WERI-Rb-1 (cell line): ENCODE data around the gene F11.
"Not testable (repeated sequence)": the region's sequence is repeated elsewhere in the genome, so short reads cannot be mapped to it uniquely, and the experiment has no call there.

Experiments used
- DNase-seq: peaks from one replicate; pipeline ENCODE4 v3.0.0-alpha.2; 2020
- H3K27ac ChIP-seq: fragments of 250-450 bp; sonication (Bioruptor Pico); 2 replicates; pipeline ENCODE4 v1.5.1; 2020; ENCODE audit warnings: mild to moderate bottlenecking, moderate library complexity
- H3K27me3 ChIP-seq: fragments of 250-450 bp; sonication (Bioruptor Pico); 2 replicates; pipeline ENCODE4 v1.5.1; 2021; ENCODE audit warnings: mild to moderate bottlenecking, low read depth, moderate library complexity; ENCODE audit not compliant: insufficient read depth, severe bottlenecking
- H3K36me3 ChIP-seq: fragments of 250-450 bp; sonication (Bioruptor Pico); 2 replicates; pipeline ENCODE4 v1.5.1; 2020; ENCODE audit warnings: mild to moderate bottlenecking, moderate library complexity
- H3K4me3 ChIP-seq: 2 replicates; pipeline ENCODE4 v1.5.1; 2011; ENCODE audit warnings: low read depth, mild to moderate bottlenecking, control low read depth, low read length
- H3K9me3 ChIP-seq: fragments of 250-450 bp; sonication (Bioruptor Pico); 2 replicates; pipeline ENCODE4 v1.5.1; 2021; ENCODE audit warnings: mild to moderate bottlenecking, moderate library complexity; ENCODE audit not compliant: severe bottlenecking
- TF ChIP-seq, protein P1 (sequence below): IDR thresholded peaks from 2 replicates; pipeline ENCODE4 v1.5.1; 2011; ENCODE audit warnings: low read depth, mild to moderate bottlenecking, control low read depth, inconsistent platforms, low read length

F11 gene

DNA sequence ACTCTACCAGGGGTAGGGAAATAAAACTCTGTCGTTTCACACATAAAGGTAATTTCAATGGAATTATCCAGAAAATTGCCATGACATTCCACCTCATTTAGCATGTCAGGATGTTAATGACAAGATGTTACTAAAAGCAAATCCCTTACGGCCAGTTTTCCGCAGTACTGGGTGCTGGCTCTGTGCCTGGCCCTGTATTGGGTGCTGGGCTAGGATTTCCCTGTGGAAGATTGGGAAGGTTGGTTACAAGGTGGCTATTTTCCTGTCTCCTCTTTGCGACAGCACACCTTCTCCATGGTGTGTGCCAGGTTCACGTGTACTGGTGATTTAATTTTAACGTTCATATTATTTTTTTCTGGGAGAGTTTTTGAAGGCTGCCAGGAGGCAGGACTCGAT lies 25.5 kb upstream of the F11 start:
- Histone ChIP-seq H3K27me3 (peaks cover 60% of the 10 kb centered on the region), H3K4me3 (no peak overlapping the region), H3K27ac (no peak overlapping the region), H3K36me3 (no peaks in the 10 kb centered on the region), H3K9me3 (no peaks in the 10 kb centered on the region)
- TF ChIP-seq, protein P1, sequence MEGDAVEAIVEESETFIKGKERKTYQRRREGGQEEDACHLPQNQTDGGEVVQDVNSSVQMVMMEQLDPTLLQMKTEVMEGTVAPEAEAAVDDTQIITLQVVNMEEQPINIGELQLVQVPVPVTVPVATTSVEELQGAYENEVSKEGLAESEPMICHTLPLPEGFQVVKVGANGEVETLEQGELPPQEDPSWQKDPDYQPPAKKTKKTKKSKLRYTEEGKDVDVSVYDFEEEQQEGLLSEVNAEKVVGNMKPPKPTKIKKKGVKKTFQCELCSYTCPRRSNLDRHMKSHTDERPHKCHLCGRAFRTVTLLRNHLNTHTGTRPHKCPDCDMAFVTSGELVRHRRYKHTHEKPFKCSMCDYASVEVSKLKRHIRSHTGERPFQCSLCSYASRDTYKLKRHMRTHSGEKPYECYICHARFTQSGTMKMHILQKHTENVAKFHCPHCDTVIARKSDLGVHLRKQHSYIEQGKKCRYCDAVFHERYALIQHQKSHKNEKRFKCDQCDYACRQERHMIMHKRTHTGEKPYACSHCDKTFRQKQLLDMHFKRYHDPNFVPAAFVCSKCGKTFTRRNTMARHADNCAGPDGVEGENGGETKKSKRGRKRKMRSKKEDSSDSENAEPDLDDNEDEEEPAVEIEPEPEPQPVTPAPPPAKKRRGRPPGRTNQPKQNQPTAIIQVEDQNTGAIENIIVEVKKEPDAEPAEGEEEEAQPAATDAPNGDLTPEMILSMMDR, result no peak
- DNase-seq, result no peak

DNA sequence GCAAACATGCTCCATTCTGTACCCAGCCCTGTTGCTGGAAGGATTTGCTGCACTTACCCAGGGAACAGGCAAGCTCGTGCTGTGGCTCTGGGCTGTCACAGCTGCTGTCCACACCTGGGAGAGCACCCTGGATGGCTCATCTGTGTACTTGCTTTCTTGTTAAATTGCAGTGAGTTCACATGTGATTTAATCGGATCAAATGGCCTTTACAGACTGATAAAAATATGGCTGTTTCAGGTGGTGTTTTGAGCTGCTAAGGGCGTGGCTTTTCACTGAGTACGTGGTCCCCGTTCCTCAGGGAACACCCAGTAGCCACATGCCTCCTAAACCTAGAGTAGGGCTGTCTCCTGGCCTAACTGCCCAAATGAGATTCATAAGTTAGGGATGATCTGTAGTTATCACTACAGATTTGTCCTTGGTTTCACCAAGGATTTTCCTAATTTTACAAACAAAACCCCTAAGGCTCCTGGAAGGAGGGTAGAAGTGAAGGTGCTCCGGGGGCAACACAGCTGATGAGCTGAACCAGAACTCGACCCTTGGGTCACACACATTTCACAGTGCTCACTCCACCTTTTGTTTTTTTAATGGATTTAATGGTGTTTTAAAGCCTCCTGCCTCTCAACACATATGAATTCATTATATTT lies 25.0 kb upstream of the F11 start:
- H3K4me3 ChIP-seq, result no peak overlapping the region
- no peaks in the 10 kb centered on the region for H3K9me3 ChIP-seq
- H3K27ac ChIP-seq, result no peak overlapping the region
- no peaks in the 10 kb centered on the region for H3K36me3 ChIP-seq
- peaks cover 60% of the 10 kb centered on the region for H3K27me3 ChIP-seq
- DNase-seq, result no peak
- TF ChIP-seq, protein P1, result no peak

DNA sequence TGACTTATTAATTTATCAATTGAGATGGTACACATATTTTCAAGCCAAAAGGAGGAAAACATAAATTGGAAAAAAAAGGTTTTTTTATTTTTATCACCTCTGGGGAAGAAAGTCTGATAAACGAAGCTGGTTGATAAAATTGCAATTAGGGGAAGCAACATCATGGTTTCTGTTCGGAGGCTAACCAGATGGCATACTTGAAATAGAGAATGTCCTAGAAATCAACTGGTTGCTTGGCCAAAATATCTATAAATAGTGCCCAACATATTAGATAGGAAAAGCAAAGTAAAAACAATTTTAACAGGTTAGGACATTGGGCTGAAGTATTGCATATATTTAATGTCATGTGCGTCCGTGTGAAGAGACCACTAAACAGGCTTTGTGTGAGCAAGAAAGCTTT lies 24.4 kb upstream of the F11 start:
- TF ChIP-seq, protein P1, result no peak
- peaks cover 60% of the 10 kb centered on the region for H3K27me3 ChIP-seq
- no peak for DNase-seq
- no peak overlapping the region for H3K27ac ChIP-seq
- no peak overlapping the region for H3K4me3 ChIP-seq
- no peaks in the 10 kb centered on the region for H3K36me3 ChIP-seq
- H3K9me3 ChIP-seq, result peaks cover 4% of the 10 kb centered on the region

DNA sequence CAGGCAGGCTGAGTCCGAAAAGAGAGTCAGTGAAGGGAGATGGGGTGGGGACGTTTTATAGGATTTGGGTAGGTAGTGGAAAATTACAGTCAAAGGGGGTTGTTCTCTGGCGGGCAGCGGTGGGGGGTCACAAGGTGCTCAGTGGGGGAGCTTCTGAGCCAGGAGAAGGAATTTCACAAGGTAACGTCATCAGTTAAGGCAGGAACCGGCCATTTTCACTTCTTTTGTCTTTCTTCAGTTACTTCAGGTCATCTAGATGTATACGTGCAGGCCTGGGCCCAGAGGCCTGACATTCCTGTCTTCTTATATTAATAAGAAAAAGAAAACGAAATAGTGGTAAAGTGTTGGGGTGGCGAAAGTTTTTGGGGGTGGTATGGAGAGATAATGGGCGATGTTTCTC lies 24.0 kb upstream of the F11 start:
- DNase-seq, H3K36me3 ChIP-seq, H3K27ac ChIP-seq, H3K4me3 ChIP-seq, H3K9me3 ChIP-seq: not testable (repeated sequence)
- peaks cover 60% of the 10 kb centered on the region for H3K27me3 ChIP-seq

DNA sequence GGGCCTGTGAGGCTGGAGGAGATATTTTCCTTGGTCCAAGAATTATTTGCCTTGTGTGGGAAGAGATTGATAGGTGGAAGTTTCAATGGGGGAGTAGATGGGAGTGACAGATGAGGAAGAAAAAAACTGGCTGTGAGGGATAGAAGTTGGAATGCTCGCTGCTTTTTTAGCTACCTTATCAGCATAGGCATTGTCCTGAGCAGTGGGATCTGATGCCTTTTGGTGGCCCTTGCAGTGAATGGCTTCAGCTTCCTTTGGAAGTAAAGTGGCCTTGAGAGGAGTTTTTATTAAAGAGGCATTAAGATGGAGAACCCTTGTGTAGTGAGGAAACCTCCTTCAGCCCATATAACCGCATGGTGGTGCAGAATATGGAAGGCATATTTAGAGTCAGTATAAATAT lies 22.7 kb upstream of the F11 start:
- Histone ChIP-seq H3K27ac (no peak overlapping the region), H3K36me3 (no peaks in the 10 kb centered on the region), H3K9me3 (peaks cover 4% of the 10 kb centered on the region), H3K4me3 (no peak overlapping the region), H3K27me3 (peaks cover 62% of the 10 kb centered on the region)
- DNase-seq, result no peak
- TF ChIP-seq, protein P1, result no peak

DNA sequence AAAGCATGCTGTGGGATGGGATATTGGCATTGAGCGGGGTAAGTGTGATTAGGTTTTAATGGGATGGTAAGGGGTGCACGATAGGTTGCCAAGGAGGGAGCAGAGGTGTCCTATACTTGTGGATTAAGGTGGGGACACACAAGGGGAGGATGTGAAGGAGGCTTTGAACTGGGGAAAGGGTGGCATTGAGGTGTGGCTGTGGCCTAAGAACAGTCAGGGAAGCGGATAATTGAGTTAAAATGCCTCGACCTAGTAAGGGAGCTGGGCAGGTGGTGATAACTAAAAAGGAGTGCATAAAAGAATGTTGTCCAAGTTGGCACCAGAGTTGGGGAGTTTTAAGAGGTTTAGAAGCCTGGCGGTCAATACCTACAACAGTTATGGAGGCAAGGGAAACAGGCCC lies 21.2 kb upstream of the F11 start:
- Histone ChIP-seq H3K27ac (no peak overlapping the region), H3K27me3 (peaks cover 73% of the 10 kb centered on the region), H3K36me3 (no peaks in the 10 kb centered on the region), H3K9me3 (peaks cover 4% of the 10 kb centered on the region), H3K4me3 (no peak overlapping the region)
- DNase-seq, result no peak
- TF ChIP-seq, protein P1, result no peak

DNA sequence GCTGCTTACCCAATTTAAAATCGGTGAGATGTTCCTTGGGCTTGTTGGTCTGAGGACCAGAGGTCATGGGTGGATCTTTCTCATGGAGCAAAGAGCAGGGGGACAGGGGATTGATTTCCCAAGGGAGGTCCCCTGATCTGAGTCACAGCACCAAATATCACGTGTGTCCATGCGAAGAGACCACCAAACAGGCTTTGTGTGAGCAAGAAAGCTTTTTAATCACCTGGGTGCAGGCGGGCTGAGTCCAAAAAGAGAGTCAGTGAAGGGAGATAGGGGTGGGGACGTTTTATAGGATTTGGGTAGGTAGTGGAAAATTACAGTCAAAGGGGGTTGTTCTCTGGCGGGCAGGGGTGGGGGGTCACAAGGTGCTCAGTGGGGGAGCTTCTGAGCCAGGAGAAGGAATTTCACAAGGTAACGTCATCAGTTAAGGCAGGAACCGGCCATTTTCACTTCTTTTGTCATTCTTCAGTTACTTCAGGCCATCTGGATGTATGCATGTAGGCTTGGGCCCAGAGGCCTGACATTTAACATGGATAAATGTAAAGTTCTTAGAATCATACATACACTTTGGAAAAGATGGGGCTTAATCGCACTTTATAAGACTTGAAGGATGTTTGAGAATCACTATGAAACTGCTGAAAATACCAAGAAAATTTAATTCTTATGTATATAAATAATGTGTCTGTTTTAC lies 18.8 kb upstream of the F11 start:
- peaks cover 76% of the 10 kb centered on the region for H3K27me3 ChIP-seq
- not testable (repeated sequence) for H3K27ac ChIP-seq, H3K36me3 ChIP-seq, H3K4me3 ChIP-seq, DNase-seq, H3K9me3 ChIP-seq
